Breast epithelium (tissue), 4 donors: ENCODE data around the gene BTBD7. TPM values are rescaled to one million over a fixed set of nuclear protein-coding genes. Genes with fewer than 3 reads are reported as not detected.

Experiments
- DNase-seq, 2 donors: peaks; one replicate each; pipeline ENCODE4 v3.0.0-alpha.2; 2019; ENCODE audit warnings: low spot score in 2 of 2
- H3K27ac ChIP-seq, 2 donors: fragments of 200-600 bp; sonication (generic) in 1 of 2; one replicate each; pipeline ENCODE4 v1.5.1; 2016 to 2019; ENCODE audit warnings: mild to moderate bottlenecking in 1 of 2
- H3K27me3 ChIP-seq, 2 donors: fragments of 200-600 bp; sonication (generic) in 1 of 2; one replicate each; pipeline versions ENCODE4 v1.5.1 to v1.6.0; 2017 to 2019; ENCODE audit warnings: control low read depth in 1 of 2, mild to moderate bottlenecking in 1 of 2
- H3K36me3 ChIP-seq: fragments of 200-600 bp; one replicate; pipeline ENCODE4 v1.5.1; 2019
- H3K4me1 ChIP-seq, 2 donors: fragments of 200-600 bp; sonication (generic); one replicate each; pipeline ENCODE4 v1.5.1; 2016 to 2019; ENCODE audit warnings: control low read depth in 1 of 2
- H3K4me3 ChIP-seq, 3 donors: fragments of 200-600 bp; sonication (generic); 1 replicate in 2 of 3; 2 replicates in 1 of 3; pipeline ENCODE4 v1.5.1; 2016 to 2019; ENCODE audit warnings: mild to moderate bottlenecking in 3 of 3, moderate library complexity in 2 of 3
- H3K9me3 ChIP-seq, 2 donors: fragments of 200-600 bp; sonication (generic) in 1 of 2; one replicate each; pipeline ENCODE4 v1.5.1; 2016 to 2019; ENCODE audit warnings: control low read depth in 1 of 2
- CTCF ChIP-seq, 3 donors: fragments of 450-650 bp; IDR thresholded peaks; one replicate each; pipeline ENCODE4 v1.5.1; 2016 to 2017; ENCODE audit warnings: antibody characterized with exemption in 3 of 3, mild to moderate bottlenecking in 3 of 3, moderate library complexity in 3 of 3
- POLR2A ChIP-seq: fragments of 450-650 bp; IDR thresholded peaks from one replicate; pipeline ENCODE4 v1.6.1; 2016; ENCODE audit warnings: antibody characterized with exemption, mild to moderate bottlenecking, moderate library complexity
- POLR2AphosphoS5 ChIP-seq, 3 donors: sonication (generic); formaldehyde crosslinking; IDR thresholded peaks; one replicate each; pipeline ENCODE4 v1.6.1; 2017; ENCODE audit warnings: antibody characterized with exemption in 3 of 3
- intact Hi-C: fragments of 100-400 bp; cut with DNase I; formaldehyde crosslinking; loops from one replicate; pipeline ENCODE4 v1.15.1; 2023; ENCODE audit warnings: low total_unique reads
- total RNA-seq, 3 donors: library from RNA; depleted of rRNA; stranded (reverse); fragments of >200 nt; gene quantifications; one replicate each; pipeline ENCODE4 v1.1.0, GENCODE V29; 2016

BTBD7 gene
- total RNA-seq, 3 donors from 2014 or later: 19.7 to 32.8 (median 26.5) TPM

GRCh38 chr14:93328546-93328945 is 4.3 kb downstream of the BTBD7 start:
- no peaks in the 10 kb centered on the region for H3K9me3 ChIP-seq
- TF ChIP-seq POLR2AphosphoS5 (IDR thresholded peaks at IDR 0.05): no peak
- TF ChIP-seq CTCF (IDR thresholded peaks at IDR 0.05): no peak
- TF ChIP-seq POLR2A: no peak
- intact Hi-C loops: no loop called here
- no peaks in the 10 kb centered on the region for H3K36me3 ChIP-seq
- no peak overlapping the region for H3K27ac ChIP-seq
- no peak for DNase-seq
- no peak overlapping the region for H3K4me3 ChIP-seq
- H3K27me3 ChIP-seq: no peaks in the 10 kb centered on the region
- peaks cover 9 to 18% of the 10 kb centered on the region in 2 donors for H3K4me1 ChIP-seq

GRCh38 chr14:93326196-93326595 is 6.6 kb downstream of the BTBD7 start:
- TF ChIP-seq POLR2A (no peak), POLR2AphosphoS5 (IDR thresholded peaks at IDR 0.05) (no peak), CTCF (IDR thresholded peaks at IDR 0.05) (no peak)
- no peak for DNase-seq
- H3K4me1 ChIP-seq: peaks cover 6 to 12% of the 10 kb centered on the region in 2 donors

GRCh38 chr14:93323600-93324174 is 9.1 kb downstream of the BTBD7 start:
- H3K4me1 ChIP-seq: no peaks in the 10 kb centered on the region
- no peaks in the 10 kb centered on the region for H3K36me3 ChIP-seq
- no peak overlapping the region for H3K27ac ChIP-seq
- no peak for DNase-seq
- no peaks in the 10 kb centered on the region for H3K27me3 ChIP-seq
- TF ChIP-seq POLR2A: no peak
- no peak overlapping the region for H3K4me3 ChIP-seq
- intact Hi-C loops: loop anchor here (2.0 kb wide), 1 partner anchor 55 kb away; no protein-coding TSS in a partner anchor
- H3K9me3 ChIP-seq: no peaks in the 10 kb centered on the region

More at GRCh38 chr14:93326196-93326595, 6.6 kb downstream of the BTBD7 start:
- H3K27ac ChIP-seq: no peak overlapping the region
- H3K4me3 ChIP-seq: no peak overlapping the region
- no peaks in the 10 kb centered on the region for H3K27me3 ChIP-seq
- no peaks in the 10 kb centered on the region for H3K9me3 ChIP-seq
- H3K36me3 ChIP-seq: no peaks in the 10 kb centered on the region
- intact Hi-C loops: no loop called here

- TF ChIP-seq POLR2AphosphoS5 (IDR thresholded peaks at IDR 0.05) (no peak), POLR2A (no peak), CTCF (IDR thresholded peaks at IDR 0.05) (no peak)
- H3K4me1 ChIP-seq: no peaks in the 10 kb centered on the region
- no peak overlapping the region for H3K27ac ChIP-seq
- no peaks in the 10 kb centered on the region for H3K36me3 ChIP-seq
- DNase-seq: no peak
- H3K9me3 ChIP-seq: no peaks in the 10 kb centered on the region
- no peak overlapping the region for H3K4me3 ChIP-seq
- intact Hi-C loops: no loop called here
- H3K27me3 ChIP-seq: no peaks in the 10 kb centered on the region
Observed at GRCh38 chr14:93322929-93323599, 9.8 kb downstream of the BTBD7 start.

GRCh38 chr14:93320489-93320888 is 12.3 kb downstream of the BTBD7 start:
- Histone ChIP-seq H3K4me1 (no peaks in the 10 kb centered on the region), H3K27ac (no peak overlapping the region), H3K36me3 (no peaks in the 10 kb centered on the region), H3K27me3 (no peaks in the 10 kb centered on the region), H3K9me3 (no peaks in the 10 kb centered on the region), H3K4me3 (no peak overlapping the region)
- no peak for TF ChIP-seq POLR2A
- TF ChIP-seq CTCF (IDR thresholded peaks at IDR 0.05): no peak
- DNase-seq: no peak
- intact Hi-C loops: no loop called here
